CD4-positive, alpha-beta T cell treated with Interleukin-4 for 1 hour (primary cell): ENCODE results near the gene ATP2B3.
A peak's percentile ranks its signal among the peaks of the same experiment; 100 is the strongest.

Experiments used
- DNase-seq, 2 donors: peaks; one replicate each; pipeline ENCODE4 v3.0.0-alpha.2; 2020 to 2022

Gene ATP2B3

GRCh38 chrX:153517423-153517822 lies at the start of gene ATP2B3:
Gene ATP2B3, plus strand, starts transcription at chrX:153517642. Its CDS starts 18,606 bp downstream, at chrX:153536248.
- DNase-seq: no peak

GRCh38 chrX:153468008-153468580 lies 49.3 kb upstream of the ATP2B3 start:
- no peak for DNase-seq

- no peak for DNase-seq
These were observed 47.5 kb upstream of the ATP2B3 start for GRCh38 chrX:153469811-153470410.

DNA sequence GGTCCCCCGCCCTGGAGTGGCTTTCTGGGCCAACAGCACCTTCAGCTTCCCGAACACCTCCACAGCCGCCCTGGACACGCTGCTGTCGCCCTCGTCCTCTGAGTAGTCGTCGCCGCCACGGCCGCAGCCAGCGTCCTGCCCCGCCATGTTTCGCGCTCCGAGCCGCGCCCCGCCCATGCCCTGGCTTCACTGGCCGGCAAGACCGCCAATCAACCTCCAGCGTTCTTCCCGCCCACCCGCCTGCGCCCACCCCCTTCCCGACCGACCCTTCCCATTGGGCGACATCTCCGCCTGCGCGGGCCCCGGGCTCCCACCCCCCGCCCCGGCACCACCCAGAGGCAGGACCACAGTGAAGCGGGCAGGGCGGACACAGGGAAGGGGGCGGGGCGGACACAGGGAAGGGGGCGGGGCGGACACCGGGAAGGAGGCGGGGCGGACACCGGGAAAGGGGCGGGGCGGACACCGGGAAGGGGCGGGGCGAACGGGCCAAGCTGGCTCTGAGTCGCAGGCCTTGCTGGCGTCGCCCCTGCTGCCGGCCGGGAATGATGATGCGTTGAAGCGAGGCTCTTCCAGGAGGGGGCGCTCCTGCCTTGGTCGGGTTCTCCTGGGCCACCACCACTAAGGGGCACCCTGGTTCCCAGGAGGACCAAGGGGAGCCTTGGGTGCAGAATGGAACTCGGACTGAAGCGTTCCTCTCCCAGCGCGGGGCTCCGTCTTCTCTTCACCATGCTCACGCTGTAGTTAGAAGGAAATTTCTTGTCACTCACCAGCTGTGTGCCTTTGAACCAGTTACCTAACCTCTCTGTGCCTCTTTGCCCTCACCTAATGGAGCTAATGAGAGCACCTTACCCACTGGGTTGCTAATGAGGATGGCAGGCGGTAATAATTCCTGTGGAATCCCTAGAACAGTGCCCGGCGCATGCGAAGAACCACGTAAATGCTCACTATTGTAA lies 46.8 kb upstream of the ATP2B3 start, which contains the start of gene HAUS7:
Gene HAUS7, minus strand, starts transcription at position 166 of the 953 bp plus-strand sequence. Its CDS starts 19 bp downstream, at position 147.
- DNase-seq: peak; percentile 91

GRCh38 chrX:153471663-153472280 lies 45.7 kb upstream of the ATP2B3 start:
- no peak for DNase-seq

- no peak for DNase-seq
These were observed 44.3 kb upstream of the ATP2B3 start for GRCh38 chrX:153473126-153473525.

- DNase-seq: no peak
These were observed 43.2 kb upstream of the ATP2B3 start for GRCh38 chrX:153474266-153474665.

- peak; percentile 44 to 56 for DNase-seq
These were observed 42.7 kb upstream of the ATP2B3 start for GRCh38 chrX:153474718-153475117.

GRCh38 chrX:153475271-153475670 lies 42.2 kb upstream of the ATP2B3 start:
- no peak for DNase-seq

DNA sequence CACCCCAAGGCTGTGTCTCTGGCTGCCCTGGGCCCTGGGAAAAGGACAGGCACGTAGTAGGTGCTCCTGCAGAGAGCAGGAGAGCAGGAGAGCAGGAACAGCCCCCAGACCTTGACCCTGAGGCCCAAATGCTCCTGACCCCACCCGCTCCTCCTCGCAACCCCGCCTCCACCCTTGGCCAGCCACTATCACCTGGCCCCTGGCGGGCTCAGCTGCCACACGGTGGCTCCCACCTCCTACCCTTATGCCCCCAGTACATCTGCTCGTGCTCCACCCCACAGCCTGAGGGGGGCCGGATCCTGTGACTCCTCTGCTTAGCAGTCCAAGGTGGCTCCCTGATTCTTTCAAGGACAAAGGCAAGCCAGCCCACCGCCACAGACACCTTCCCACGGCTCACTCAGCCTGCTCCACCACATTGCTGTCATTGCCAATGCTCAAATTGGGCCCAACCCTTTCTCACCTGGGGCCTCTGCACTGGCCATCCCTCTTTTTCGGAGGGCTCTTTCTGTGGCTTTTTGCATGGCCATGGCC lies 41.6 kb upstream of the ATP2B3 start:
- no peak for DNase-seq

DNA sequence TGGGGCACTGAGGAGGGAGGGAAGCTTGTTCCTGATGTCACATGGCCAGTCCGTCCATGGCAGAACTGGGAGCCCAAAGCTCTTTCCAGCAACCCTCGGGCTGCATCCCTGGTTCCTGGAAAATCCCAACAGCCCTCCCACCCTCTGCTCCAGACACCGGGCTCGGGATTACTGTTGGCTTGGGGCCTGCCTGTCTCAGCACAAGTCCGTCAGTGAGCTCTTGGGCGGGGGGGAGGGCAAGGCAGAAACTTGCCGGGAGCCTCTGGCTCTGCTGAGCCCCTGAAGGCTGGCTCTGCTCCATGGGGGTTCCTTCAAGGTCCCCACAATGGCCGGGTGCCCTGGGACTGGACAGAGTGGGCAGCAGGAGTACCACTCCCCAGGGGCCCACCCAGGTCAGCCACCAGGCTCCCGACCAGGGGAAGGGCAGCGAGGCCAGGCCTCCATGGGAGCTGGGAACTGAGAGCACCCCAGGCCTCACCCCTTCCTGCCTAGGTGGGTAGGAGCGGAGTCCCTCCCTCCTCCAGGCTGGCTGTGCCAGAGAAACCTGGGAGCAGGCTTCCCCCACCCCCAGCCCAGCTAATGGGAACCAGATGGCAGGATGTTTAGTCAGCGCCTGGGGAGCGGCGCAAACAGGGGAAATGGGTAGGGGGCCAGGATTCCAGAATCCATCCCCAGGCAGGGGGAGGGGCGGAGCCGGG lies 40.6 kb upstream of the ATP2B3 start:
- no peak for DNase-seq

DNA sequence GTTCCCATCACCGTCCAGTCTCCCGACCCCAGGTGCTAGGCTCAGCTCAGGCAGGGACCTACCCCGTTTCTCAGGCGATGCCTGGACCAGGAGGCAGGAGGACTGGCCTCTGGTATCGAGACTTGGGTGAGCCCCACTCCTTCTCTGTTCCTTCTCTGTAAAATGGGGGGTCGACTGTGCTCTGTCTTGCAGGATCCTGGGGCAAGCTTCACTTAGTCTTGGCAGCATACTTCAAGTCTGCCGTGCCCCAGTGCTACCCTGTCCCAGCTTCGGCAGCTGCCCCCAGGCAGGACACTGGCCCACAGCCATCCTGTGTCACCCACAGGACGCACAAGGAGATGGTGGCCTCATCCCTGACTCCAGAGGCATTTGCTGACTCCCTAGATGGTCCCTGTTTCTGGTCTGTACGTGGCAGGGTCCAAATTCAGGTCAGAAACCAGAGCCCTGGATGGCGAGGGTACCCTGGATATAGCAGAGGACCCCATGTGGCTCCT lies 40.0 kb upstream of the ATP2B3 start:
- no peak for DNase-seq

- DNase-seq: no peak
These were observed 39.5 kb upstream of the ATP2B3 start for GRCh38 chrX:153477901-153478300.

DNA sequence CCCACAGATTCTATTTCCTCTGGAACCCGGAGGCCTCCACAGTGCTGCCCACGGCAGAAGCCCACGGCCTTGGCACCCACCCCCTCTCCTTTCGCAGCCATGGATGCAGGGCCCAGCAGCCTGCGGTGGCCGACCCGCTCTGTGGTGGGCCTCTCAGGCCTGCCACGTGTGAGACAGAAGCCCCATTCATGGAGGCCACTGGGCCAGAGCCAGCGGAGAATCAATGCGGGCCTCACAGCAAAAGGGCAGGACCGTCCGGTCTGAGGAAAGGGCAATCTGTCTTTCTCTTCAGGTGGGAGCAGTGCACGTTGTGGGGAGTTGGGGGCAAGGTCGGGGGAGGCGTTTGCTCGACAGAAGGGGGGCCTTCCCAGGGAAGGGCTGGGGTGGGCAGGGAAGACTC lies 38.7 kb upstream of the ATP2B3 start:
- DNase-seq: no peak

- no peak for DNase-seq
These were observed 36.4 kb upstream of the ATP2B3 start for GRCh38 chrX:153481043-153481442.

GRCh38 chrX:153482376-153483015 lies 34.9 kb upstream of the ATP2B3 start:
- no peak for DNase-seq

GRCh38 chrX:153485396-153486080 lies 31.9 kb upstream of the ATP2B3 start:
- no peak for DNase-seq

DNA sequence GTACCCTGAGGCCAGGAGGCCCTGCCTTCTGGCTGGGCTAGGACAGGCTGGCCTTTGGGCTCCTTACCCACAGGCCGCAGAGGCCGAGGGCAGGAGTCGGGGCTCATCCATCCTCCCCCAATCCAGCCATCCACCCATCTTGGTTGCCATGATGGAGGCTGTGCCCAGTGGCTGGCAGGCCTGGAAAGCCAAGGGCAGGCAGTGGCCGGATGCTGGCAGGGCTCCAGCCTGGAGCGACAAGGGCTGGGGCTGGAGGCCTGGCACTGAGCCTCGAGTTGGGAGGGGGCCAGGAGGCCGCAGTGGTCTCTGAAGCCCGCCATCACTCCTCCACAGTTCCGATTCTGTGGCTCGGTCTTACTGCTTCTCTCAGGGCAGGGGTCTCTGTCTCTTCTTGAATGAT lies 31.3 kb upstream of the ATP2B3 start:
- no peak for DNase-seq

DNA sequence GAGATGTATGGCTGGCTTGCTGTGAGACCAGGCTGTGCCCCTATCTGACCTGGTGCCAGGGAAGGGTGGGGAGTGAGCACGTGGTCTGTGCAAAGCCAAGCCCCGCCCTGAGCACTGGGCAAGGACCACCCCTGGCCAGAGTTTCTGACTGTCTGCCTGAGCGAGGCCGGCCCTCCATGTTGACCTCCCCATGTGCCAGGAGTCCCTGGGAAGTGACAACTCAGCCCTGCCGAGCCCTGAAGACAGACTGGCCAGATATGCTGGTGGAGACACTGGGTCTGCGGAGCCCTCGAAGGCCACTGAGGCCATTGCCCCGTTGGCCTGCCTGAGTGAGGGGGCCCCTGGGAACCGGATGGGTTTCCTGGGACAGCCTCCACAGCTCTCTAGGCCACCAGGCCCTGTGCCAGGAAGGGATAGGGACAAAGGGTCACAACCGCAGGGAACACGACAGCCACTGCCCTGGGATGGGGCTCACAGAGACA lies 29.8 kb upstream of the ATP2B3 start:
- no peak for DNase-seq

DNA sequence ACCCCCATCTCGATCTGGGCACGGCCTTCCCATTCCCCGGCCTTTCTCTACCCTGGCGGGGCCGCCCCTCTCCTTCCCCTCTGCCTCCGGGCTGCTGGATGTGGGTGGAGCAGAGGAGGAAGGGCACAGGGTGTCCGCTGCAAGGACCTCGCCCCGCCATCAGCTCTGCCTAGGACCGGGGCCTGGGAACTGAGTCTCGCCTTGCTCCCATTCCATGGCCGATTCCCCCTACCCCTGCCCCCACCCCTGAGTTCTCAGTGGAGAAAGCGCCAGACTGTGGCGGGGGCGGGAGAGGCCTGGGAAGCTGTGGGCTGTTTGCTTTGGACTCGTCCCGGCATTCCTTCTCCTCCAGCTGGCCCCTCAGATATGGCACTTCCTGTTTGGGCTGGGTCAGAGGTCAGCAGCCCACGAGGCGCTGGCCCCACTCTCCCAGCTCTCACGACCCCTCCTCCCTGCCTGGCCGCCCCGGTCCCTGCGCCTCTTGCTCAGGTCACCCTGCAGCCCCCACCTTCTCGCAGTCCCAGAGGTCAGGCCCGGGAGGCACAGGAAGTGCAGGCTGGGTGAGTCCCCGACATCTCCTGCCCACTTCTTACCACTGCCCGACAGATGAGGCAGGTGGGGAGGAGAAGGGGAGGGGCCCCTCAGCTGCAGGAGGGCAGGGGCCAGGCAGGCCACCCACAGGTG lies 29.1 kb upstream of the ATP2B3 start:
- DNase-seq: no peak
